ENCODE measurements around the gene ACE2. TPM values are rescaled to one million over a fixed set of nuclear protein-coding genes. Genes with fewer than 3 reads are reported as not detected.
A peak's percentile ranks its signal among the peaks of the same experiment; 100 is the strongest.

Gene ACE2
- total RNA-seq, 1 experiment from 2014 or later, result 0.12 TPM

GRCh38 chrX:15515931-15516330 lies 84.8 kb downstream of the ACE2 start:
- DNase-seq (ENCODE audit: extremely low read depth, low read depth), result no peak

GRCh38 chrX:15514279-15514678 lies 86.5 kb downstream of the ACE2 start:
- DNase-seq (ENCODE audit: extremely low read depth, low read depth), result no peak

GRCh38 chrX:15512401-15512965 lies 88.3 kb downstream of the ACE2 start:
- no peak for DNase-seq (ENCODE audit: extremely low read depth, low read depth)

- peak; percentile 14 for DNase-seq (ENCODE audit: extremely low read depth, low read depth)
Observed at GRCh38 chrX:15511563-15511962, 89.2 kb downstream of the ACE2 start.

Other genes with a start within 250 kb of the ACE2 start
- gene VEGFD, start 216.5 kb downstream of the ACE2 start, total RNA-seq (2014; rRNA removed; shearing (Covaris generic)), result 2.3 and 2.9 TPM in 2 replicates
- 179 and 186 TPM in 2 replicates for gene PIR, start 107.6 kb downstream of the ACE2 start, total RNA-seq (2014; rRNA removed; shearing (Covaris generic))
- not detected in 2 replicates for gene BMX, start 100.2 kb downstream of the ACE2 start, total RNA-seq (2014; rRNA removed; shearing (Covaris generic))
- gene CLTRN, start 63.8 kb upstream of the ACE2 start, total RNA-seq (2014; rRNA removed; shearing (Covaris generic)), result 6.6 and 7.7 TPM in 2 replicates
- gene CA5B, start 137.3 kb upstream of the ACE2 start, total RNA-seq (2014; rRNA removed; shearing (Covaris generic)), result 11.0 and 13.8 TPM in 2 replicates
- 5.3 and 5.9 TPM in 2 replicates for gene ZRSR2, start 189.5 kb upstream of the ACE2 start, total RNA-seq (2014; rRNA removed; shearing (Covaris generic))

Data from NCI-H460 (cell line).